ENCODE data around the gene RAB3C.

GRCh38 chr5:58736214-58736613, 153.3 kb downstream of the RAB3C start:
- TF ChIP-seq CTCF (IDR thresholded peaks at IDR 0.05) (no peak), KAT7 (CRISPR knock-in tag; IDR thresholded peaks at IDR 0.05; ENCODE audit: borderline replicate concordance) (no peak), SOX15 (CRISPR knock-in tag; IDR thresholded peaks at IDR 0.05) (no peak), RELA (CRISPR knock-in tag; IDR thresholded peaks at IDR 0.05; ENCODE audit: borderline replicate concordance) (no peak), HMGXB4 (CRISPR knock-in tag; IDR thresholded peaks at IDR 0.05) (no peak), USF2 (CRISPR knock-in tag; IDR thresholded peaks at IDR 0.05) (no peak), ATF3 (CRISPR knock-in tag; conservative IDR thresholded peaks at IDR 0.05) (no peak), NFYB (CRISPR knock-in tag; conservative IDR thresholded peaks at IDR 0.05; ENCODE audit: low read depth) (no peak)
